HEK293T (cell line): Measurements from ENCODE around the gene NFYA.

ENCODE experiments used
- CTCF ChIA-PET: fragments of 350-600 bp; formaldehyde crosslinking; extraction: SDS; loops from one replicate; lab custom pipeline; 2021; ENCODE audit warnings: antibody characterized with exemption, inconsistent platforms; lab: Yijun Ruan, JAX
- POLR2A ChIA-PET: fragments of 350-600 bp; formaldehyde crosslinking; extraction: SDS; loops from one replicate; lab custom pipeline; 2020; ENCODE audit warnings: antibody characterized with exemption, inconsistent platforms; lab: Yijun Ruan, JAX
- DNase-seq: peaks from one replicate; pipeline ENCODE4 v3.0.0; 2012; ENCODE audit warnings: mixed read lengths; ENCODE audit errors: extremely low spot score
- ARNT ChIP-seq: fragments of 450-650 bp; IDR thresholded peaks from 2 replicates; pipeline ENCODE4 v1.6.1; 2017; ENCODE audit warnings: mild to moderate bottlenecking
- BHLHE40 ChIP-seq: fragments of 450-650 bp; IDR thresholded peaks from 2 replicates; pipeline ENCODE4 v1.6.1; 2016; ENCODE audit warnings: mild to moderate bottlenecking, moderate library complexity, borderline replicate concordance
- CTBP1 ChIP-seq: fragments of 450-650 bp; IDR thresholded peaks from 2 replicates; pipeline ENCODE4 v1.6.1; 2016; ENCODE audit warnings: borderline replicate concordance
- ELF4 ChIP-seq: fragments of 450-650 bp; IDR thresholded peaks from 2 replicates; pipeline ENCODE4 v1.6.1; 2017; ENCODE audit warnings: antibody characterized with exemption
- FOXA1 ChIP-seq: fragments of 450-650 bp; IDR thresholded peaks from 2 replicates; pipeline ENCODE4 v1.6.1; 2016; ENCODE audit warnings: mild to moderate bottlenecking
- FOXK2 ChIP-seq: fragments of 450-650 bp; IDR thresholded peaks from 2 replicates; pipeline ENCODE4 v1.6.1; 2016; ENCODE audit warnings: mild to moderate bottlenecking
- FOXM1 ChIP-seq: fragments of 450-650 bp; IDR thresholded peaks from 2 replicates; pipeline ENCODE4 v1.6.1; 2017; ENCODE audit warnings: mild to moderate bottlenecking, borderline replicate concordance
- HDGF ChIP-seq: fragments of 450-650 bp; IDR thresholded peaks from 2 replicates; pipeline ENCODE4 v1.6.1; 2017; ENCODE audit warnings: antibody characterized with exemption, borderline replicate concordance
- L3MBTL2 ChIP-seq: fragments of 450-650 bp; conservative IDR thresholded peaks from 2 replicates; pipeline ENCODE4 v1.6.1; 2016; ENCODE audit warnings: mild to moderate bottlenecking
- LEF1 ChIP-seq: fragments of 450-650 bp; IDR thresholded peaks from 2 replicates; pipeline ENCODE4 v1.6.1; 2017; ENCODE audit warnings: mild to moderate bottlenecking, borderline replicate concordance
- NFRKB ChIP-seq: fragments of 450-650 bp; IDR thresholded peaks from 2 replicates; pipeline ENCODE4 v1.6.1; 2016; ENCODE audit warnings: mild to moderate bottlenecking, moderate library complexity
- SP1 ChIP-seq: fragments of 450-650 bp; IDR thresholded peaks from 2 replicates; pipeline ENCODE4 v1.6.1; 2017
- SUZ12 ChIP-seq: fragments of 450-650 bp; IDR thresholded peaks from 2 replicates; pipeline ENCODE4 v1.6.1; 2016; ENCODE audit warnings: mild to moderate bottlenecking
- TARDBP ChIP-seq: fragments of 450-650 bp; IDR thresholded peaks from 2 replicates; pipeline ENCODE4 v1.6.1; 2016
- ZNF384 ChIP-seq: fragments of 450-650 bp; IDR thresholded peaks from 2 replicates; pipeline ENCODE4 v1.6.1; 2016
- TF ChIP-seq, protein P1 (sequence below): fragments of 450-650 bp; IDR thresholded peaks from 2 replicates; pipeline ENCODE4 v1.6.1; 2016

NFYA gene

DNA sequence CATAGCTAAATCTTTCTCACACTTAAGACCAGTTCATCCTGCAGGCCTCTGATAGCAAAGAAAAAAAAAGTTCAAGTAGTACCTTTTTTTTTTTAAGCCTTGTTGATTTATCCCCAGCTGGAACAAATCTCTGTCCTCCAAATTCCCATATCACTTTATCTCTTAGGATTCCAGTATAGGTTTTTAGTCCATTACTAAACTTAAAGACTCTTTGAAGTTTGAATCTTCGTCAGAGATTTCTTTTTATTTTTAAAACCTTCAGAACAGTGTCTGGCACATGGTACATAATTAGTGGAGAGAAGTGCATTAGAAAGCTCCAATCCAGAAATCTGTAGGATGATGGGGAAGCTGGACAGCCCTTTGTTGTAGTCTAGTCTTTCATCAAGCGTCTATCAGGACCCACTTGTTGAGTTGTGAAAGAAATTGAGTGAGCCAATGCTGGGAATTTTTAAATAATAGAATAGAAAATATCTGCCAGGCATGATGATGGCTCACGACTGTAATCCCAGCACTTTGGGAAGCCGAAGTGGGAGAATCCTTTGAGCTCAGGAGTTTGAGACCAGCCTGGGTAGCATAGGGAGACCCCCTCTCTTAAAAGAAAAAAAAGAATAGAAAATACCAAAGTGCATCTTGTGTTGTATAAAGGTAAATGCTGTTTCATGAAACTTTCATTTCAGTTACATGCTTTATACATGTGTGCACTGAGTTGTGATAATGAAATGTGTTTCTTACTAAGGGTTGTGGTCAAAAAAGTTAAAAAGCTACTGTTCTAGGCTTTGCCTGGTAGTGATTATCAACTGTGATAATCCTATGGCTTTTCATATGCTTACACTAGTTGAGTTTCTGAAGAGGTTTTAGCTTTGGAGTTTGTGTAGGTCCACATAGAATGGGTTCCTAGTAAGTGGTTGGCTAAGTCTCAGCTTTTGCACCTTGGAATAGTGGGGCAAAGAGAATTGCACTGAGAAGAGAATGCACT lies 3.2 kb downstream of the NFYA start:
- TF ChIP-seq CTBP1, result no peak
- no peak for TF ChIP-seq L3MBTL2
- TF ChIP-seq, protein P1, sequence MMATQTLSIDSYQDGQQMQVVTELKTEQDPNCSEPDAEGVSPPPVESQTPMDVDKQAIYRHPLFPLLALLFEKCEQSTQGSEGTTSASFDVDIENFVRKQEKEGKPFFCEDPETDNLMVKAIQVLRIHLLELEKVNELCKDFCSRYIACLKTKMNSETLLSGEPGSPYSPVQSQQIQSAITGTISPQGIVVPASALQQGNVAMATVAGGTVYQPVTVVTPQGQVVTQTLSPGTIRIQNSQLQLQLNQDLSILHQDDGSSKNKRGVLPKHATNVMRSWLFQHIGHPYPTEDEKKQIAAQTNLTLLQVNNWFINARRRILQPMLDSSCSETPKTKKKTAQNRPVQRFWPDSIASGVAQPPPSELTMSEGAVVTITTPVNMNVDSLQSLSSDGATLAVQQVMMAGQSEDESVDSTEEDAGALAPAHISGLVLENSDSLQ, result no peak
- TF ChIP-seq ARNT, result no peak
- no peak for TF ChIP-seq FOXA1
- no peak for TF ChIP-seq LEF1
- CTCF ChIA-PET, result interaction anchor here (0.7 to 0.8 kb wide), 2 partner anchors 43 to 203 kb away, joined by 3 to 4 read pairs; no protein-coding TSS in a partner anchor
- POLR2A ChIA-PET, result interaction anchor here (1.0 kb wide), 1 partner anchor 48 kb away, joined by 3 read pairs; no protein-coding TSS in a partner anchor
- DNase-seq, result no peak

DNA sequence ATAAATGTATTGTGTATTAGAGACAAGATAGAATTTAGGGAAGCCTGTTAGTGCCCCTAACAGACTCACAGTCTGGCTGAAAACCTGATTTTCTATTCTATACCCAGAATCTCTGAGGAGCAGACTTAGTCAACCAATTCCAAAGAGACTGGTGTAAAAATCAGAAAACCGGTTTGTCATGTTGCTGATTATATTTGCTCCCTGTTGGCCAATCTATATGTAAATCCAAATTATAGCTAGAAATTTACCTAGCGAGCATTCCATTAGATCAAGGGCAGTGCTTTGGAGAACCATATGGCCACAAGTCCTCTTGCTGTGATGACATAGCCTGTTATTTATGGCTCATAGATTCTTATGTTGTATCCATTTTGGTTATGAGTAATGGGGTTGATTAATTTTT lies 4.8 kb downstream of the NFYA start:
- no peak for DNase-seq
- no peak for TF ChIP-seq TARDBP
- no peak for TF ChIP-seq FOXA1
- TF ChIP-seq FOXK2, result no peak
- TF ChIP-seq LEF1, result no peak
- no peak for TF ChIP-seq FOXM1
- TF ChIP-seq L3MBTL2, result no peak
- TF ChIP-seq, protein P1, result no peak
- TF ChIP-seq CTBP1, result no peak
- TF ChIP-seq HDGF, result no peak
- no peak for TF ChIP-seq SP1
- TF ChIP-seq ELF4, result no peak
- ChIA-PET POLR2A (no interaction called here), CTCF (no interaction called here)

DNA sequence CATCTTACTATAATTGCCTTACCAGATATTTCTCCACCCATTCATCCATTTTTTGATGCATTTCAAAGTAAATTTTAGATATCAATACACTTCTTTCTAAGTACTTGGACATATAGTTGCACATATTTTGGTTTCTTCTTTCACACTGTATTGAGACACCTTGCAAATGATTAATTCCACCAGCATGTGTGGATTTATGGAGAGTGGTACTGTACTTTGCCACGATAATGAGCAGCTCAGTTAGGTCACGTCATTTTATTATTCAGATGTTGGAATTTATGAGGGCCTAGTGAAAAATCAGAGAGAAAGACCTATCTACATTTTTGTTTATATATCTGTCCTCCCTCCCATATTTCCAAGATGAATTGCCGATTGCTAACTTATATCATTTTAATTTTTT lies 5.3 kb downstream of the NFYA start:
- DNase-seq, result no peak
- POLR2A ChIA-PET, result no interaction called here
- no peak for TF ChIP-seq FOXA1
- TF ChIP-seq CTBP1, result no peak
- TF ChIP-seq ARNT, result no peak
- TF ChIP-seq LEF1, result no peak
- TF ChIP-seq ELF4, result no peak
- no peak for TF ChIP-seq FOXM1
- no peak for TF ChIP-seq ZNF384
- TF ChIP-seq NFRKB, result no peak
- TF ChIP-seq FOXK2, result no peak
- CTCF ChIA-PET, result no interaction called here

DNA sequence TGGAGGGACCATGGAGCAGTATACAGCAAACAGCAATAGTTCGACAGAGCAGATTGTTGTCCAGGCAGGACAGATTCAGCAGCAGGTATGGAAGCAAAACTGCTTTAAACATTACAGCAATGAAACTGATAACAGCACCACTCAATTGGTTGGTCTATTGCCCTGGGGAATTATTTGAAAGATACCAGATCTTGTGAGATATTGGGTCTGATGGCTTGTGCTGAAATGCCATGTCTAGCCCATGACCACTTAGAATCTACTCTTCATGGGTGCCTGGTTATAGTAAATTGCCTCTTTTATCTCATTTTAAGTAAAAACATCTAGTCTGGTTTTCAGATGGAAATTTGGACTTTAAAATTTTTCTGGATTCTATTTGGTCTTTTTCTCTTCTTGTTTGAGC lies 6.3 kb downstream of the NFYA start:
- no peak for DNase-seq
- TF ChIP-seq SP1 (no peak), ELF4 (no peak), TARDBP (no peak), LEF1 (no peak), FOXK2 (no peak), FOXA1 (no peak), FOXM1 (no peak), CTBP1 (no peak), HDGF (no peak), ZNF384 (no peak), SUZ12 (no peak), BHLHE40 (no peak), ARNT (no peak), L3MBTL2 (no peak), NFRKB (no peak)
- TF ChIP-seq, protein P1, result no peak
- POLR2A ChIA-PET, result no interaction called here
- CTCF ChIA-PET, result no interaction called here

DNA sequence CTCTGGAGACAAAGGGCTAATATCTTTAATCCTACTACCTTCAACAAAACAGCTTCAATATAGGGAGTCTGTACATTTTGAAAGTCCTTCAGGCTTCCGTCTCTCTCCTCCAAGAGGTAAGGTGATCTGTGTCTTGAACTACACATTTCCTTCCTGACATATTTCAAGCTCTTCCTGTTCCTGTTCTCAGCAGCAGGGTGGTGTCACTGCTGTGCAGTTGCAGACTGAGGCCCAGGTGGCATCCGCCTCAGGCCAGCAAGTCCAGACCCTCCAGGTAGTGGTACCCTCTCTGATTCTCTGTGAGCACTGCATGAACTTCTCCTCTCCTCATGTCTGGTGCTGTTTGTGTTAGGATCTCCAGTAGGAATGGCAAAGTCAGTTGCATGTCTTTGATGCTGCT lies 7.8 kb downstream of the NFYA start:
- no peak for TF ChIP-seq TARDBP
- no peak for TF ChIP-seq FOXA1
- no peak for TF ChIP-seq FOXK2
- no peak for TF ChIP-seq HDGF
- TF ChIP-seq ELF4, result no peak
- TF ChIP-seq L3MBTL2, result no peak
- no peak for TF ChIP-seq ZNF384
- no peak for TF ChIP-seq SP1
- no peak for TF ChIP-seq NFRKB
- no peak for TF ChIP-seq BHLHE40
- TF ChIP-seq, protein P1, result no peak
- TF ChIP-seq SUZ12, result no peak
- TF ChIP-seq CTBP1, result no peak
- no peak for TF ChIP-seq FOXM1
- TF ChIP-seq LEF1, result no peak
- no peak for TF ChIP-seq ARNT
- ChIA-PET POLR2A (no interaction called here), CTCF (no interaction called here)
- DNase-seq, result no peak
